ENCODE data around the gene STK10.

STK10 gene

GRCh38 chr5:172107571-172107970 is 80.5 kb downstream of the STK10 start:
- in situ Hi-C loops (cut with HindIII; ENCODE audit: low sequenced_read_pairs), result no loop called here
- H3K4me3 ChIP-seq (ENCODE audit: low read depth, low read length), result no peak overlapping the region
- TF ChIP-seq CTCF (IDR thresholded peaks at IDR 0.05; ENCODE audit: low read depth, low read length, missing control alignments), result no peak
- DNase-seq (ENCODE audit: low read depth), result peak; percentile 78

- DNase-seq (ENCODE audit: low read depth), result no peak
- peak; percentile 94 for TF ChIP-seq CTCF (IDR thresholded peaks at IDR 0.05; ENCODE audit: low read depth, low read length, missing control alignments)
- in situ Hi-C loops (cut with HindIII; ENCODE audit: low sequenced_read_pairs), result no loop called here
- no peak overlapping the region for H3K4me3 ChIP-seq (ENCODE audit: low read depth, low read length)
Observed at GRCh38 chr5:172106511-172107356, 81.3 kb downstream of the STK10 start.

GRCh38 chr5:172105811-172106210 is 82.2 kb downstream of the STK10 start:
- in situ Hi-C loops (cut with HindIII; ENCODE audit: low sequenced_read_pairs), result no loop called here
- TF ChIP-seq CTCF (IDR thresholded peaks at IDR 0.05; ENCODE audit: low read depth, low read length, missing control alignments), result no peak
- no peak for DNase-seq (ENCODE audit: low read depth)
- H3K4me3 ChIP-seq (ENCODE audit: low read depth, low read length), result no peak overlapping the region

GRCh38 chr5:172104801-172105701 is 83.0 kb downstream of the STK10 start:
- no peak for TF ChIP-seq CTCF (IDR thresholded peaks at IDR 0.05; ENCODE audit: low read depth, low read length, missing control alignments)
- no peak overlapping the region for H3K4me3 ChIP-seq (ENCODE audit: low read depth, low read length)
- DNase-seq (ENCODE audit: low read depth), result no peak
- in situ Hi-C loops (cut with HindIII; ENCODE audit: low sequenced_read_pairs), result no loop called here

GRCh38 chr5:172104021-172104420 is 84.0 kb downstream of the STK10 start:
- no peak overlapping the region for H3K4me3 ChIP-seq (ENCODE audit: low read depth, low read length)
- in situ Hi-C loops (cut with HindIII; ENCODE audit: low sequenced_read_pairs), result no loop called here
- TF ChIP-seq CTCF (IDR thresholded peaks at IDR 0.05; ENCODE audit: low read depth, low read length, missing control alignments), result no peak
- no peak for DNase-seq (ENCODE audit: low read depth)

- H3K4me3 ChIP-seq (ENCODE audit: low read depth, low read length), result peak overlapping the region; percentile 12
Observed at GRCh38 chr5:172102913-172103626, 85.0 kb downstream of the STK10 start.

More at GRCh38 chr5:172102913-172103626, 85.0 kb downstream of the STK10 start:
- TF ChIP-seq CTCF (IDR thresholded peaks at IDR 0.05; ENCODE audit: low read depth, low read length, missing control alignments), result no peak
- DNase-seq (ENCODE audit: low read depth), result peak; percentile 96
- in situ Hi-C loops (cut with HindIII; ENCODE audit: low sequenced_read_pairs), result no loop called here

All from astrocyte of the cerebellum (primary cell).